H1 (cell line): ENCODE results near the gene CRYGD. TPM values are rescaled to one million over a fixed set of nuclear protein-coding genes. Genes with fewer than 3 reads are reported as not detected.
A peak's percentile ranks its signal among the peaks of the same experiment; 100 is the strongest.

Source experiments
- CTCF ChIA-PET: fragments of 300-600 bp; sonication (Branson Sonifier 250); formaldehyde crosslinking; loops from one replicate; lab custom pipeline; 2021; ENCODE audit not compliant: partially characterized antibody; lab: Charles Lee
- POLR2A ChIA-PET: fragments of 300-600 bp; sonication (Branson Sonifier 250); formaldehyde crosslinking; loops from one replicate; lab custom pipeline; 2021; ENCODE audit warnings: inconsistent platforms; ENCODE audit not compliant: partially characterized antibody; lab: Charles Lee
- DNase-seq, 2 experiments: peaks; one replicate each; pipeline versions ENCODE4 v3.0.0 to v3.0.0-alpha.2; 2010 to 2022; ENCODE audit warnings: low spot score in 2 of 2, low read depth in 1 of 2, mixed read lengths in 1 of 2
- FAIRE-seq: peaks from 2 replicates; lab custom pipeline; 2011; peaks lifted over from hg19 to GRCh38; lab: Jason Lieb, UNC
- H2AFZ ChIP-seq: 2 replicates; pipeline ENCODE4 v1.8.1; 2012; ENCODE audit warnings: low read length, inconsistent platforms
- H2AK5ac ChIP-seq: 2 replicates; pipeline ENCODE4 v1.6.1; 2013; ENCODE audit warnings: low read depth, low read length
- H2BK120ac ChIP-seq: replicated peaks from 2 replicates; pipeline ENCODE3; 2013; ENCODE audit warnings: low read depth, low read length, inconsistent platforms
- H2BK12ac ChIP-seq: 2 replicates; pipeline ENCODE4 v1.6.1; 2013; ENCODE audit warnings: low read depth, low read length
- H2BK15ac ChIP-seq: 2 replicates; pipeline ENCODE4 v1.6.1; 2013; ENCODE audit warnings: low read length
- H2BK20ac ChIP-seq: 2 replicates; pipeline ENCODE4 v1.6.1; 2013; ENCODE audit warnings: low read length
- H2BK5ac ChIP-seq: 2 replicates; pipeline ENCODE4 v1.6.1; 2013; ENCODE audit warnings: low read depth, low read length
- H3K14ac ChIP-seq: 2 replicates; pipeline ENCODE4 v1.6.1; 2013; ENCODE audit warnings: inconsistent platforms; ENCODE audit not compliant: insufficient read length
- H3K18ac ChIP-seq: 2 replicates; pipeline ENCODE4 v1.6.1; 2013; ENCODE audit warnings: low read length; ENCODE audit errors: extremely low read depth
- H3K23ac ChIP-seq: 2 replicates; pipeline ENCODE4 v1.6.1; 2013; ENCODE audit warnings: inconsistent platforms; ENCODE audit not compliant: insufficient read length
- H3K23me2 ChIP-seq: 2 replicates; pipeline ENCODE4 v1.6.1; 2013; ENCODE audit warnings: low read depth, low read length
- H3K27ac ChIP-seq: 2 replicates; pipeline ENCODE4 v1.6.1; 2011; ENCODE audit warnings: low read depth, low read length, inconsistent platforms
- H3K27me3 ChIP-seq, 4 experiments: replicated peaks in 1 of 4; 1 replicate in 1 of 4; 2 replicates in 3 of 4; pipeline versions ENCODE4 v1.6.1 to v1.8.1; 2011 to 2013; ENCODE audit warnings: low read length in 3 of 4, mild to moderate bottlenecking in 3 of 4, inconsistent platforms in 2 of 4, mixed read lengths in 2 of 4, moderate library complexity in 1 of 4; ENCODE audit not compliant: control insufficient read depth in 3 of 4, insufficient read depth in 3 of 4; ENCODE audit errors: extremely low read depth in 1 of 4
- H3K36me3 ChIP-seq, 4 experiments: 2 replicates each; pipeline versions ENCODE4 v1.6.1 to v1.8.1; 2011 to 2013; ENCODE audit warnings: mild to moderate bottlenecking in 4 of 4, low read length in 3 of 4, moderate library complexity in 2 of 4, control low read depth in 1 of 4, inconsistent platforms in 1 of 4; ENCODE audit not compliant: insufficient read depth in 4 of 4, control insufficient read depth in 2 of 4
- H3K4ac ChIP-seq: replicated peaks from 2 replicates; pipeline ENCODE3; 2013; ENCODE audit warnings: low read length, low read depth, mixed read lengths, inconsistent platforms; ENCODE audit not compliant: insufficient read length
- H3K4me1 ChIP-seq, 4 experiments: replicated peaks in 1 of 4; 1 replicate in 1 of 4; 2 replicates in 3 of 4; pipeline versions ENCODE4 v1.6.1 to v1.8.1; 2011 to 2013; ENCODE audit warnings: low read length in 3 of 4, inconsistent platforms in 2 of 4, mixed read lengths in 1 of 4; ENCODE audit not compliant: insufficient read depth in 4 of 4, control insufficient read depth in 3 of 4
- H3K4me2 ChIP-seq, 2 experiments: 2 replicates each; pipeline versions ENCODE4 v1.6.1 to v1.8.1; 2011 to 2013; ENCODE audit warnings: low read depth in 2 of 2, low read length in 2 of 2, control low read depth in 1 of 2, inconsistent platforms in 1 of 2, mild to moderate bottlenecking in 1 of 2; ENCODE audit not compliant: insufficient read depth in 1 of 2
- H3K4me3 ChIP-seq, 4 experiments: fragments of 200-600, 300-600 bp in 1 of 4; sonication (generic), shearing (Covaris generic), sonication (Bioruptor Twin) in 1 of 4; 2 replicates each; pipeline versions ENCODE4 v1.5.1 to v1.8.1; 2011 to 2016; ENCODE audit warnings: low read length in 4 of 4, low read depth in 3 of 4, control low read depth in 2 of 4, inconsistent platforms in 2 of 4, mild to moderate bottlenecking in 2 of 4, mixed read lengths in 1 of 4, moderate library complexity in 1 of 4; ENCODE audit not compliant: insufficient read depth in 2 of 4; ENCODE audit errors: extremely low read depth in 1 of 4
- H3K56ac ChIP-seq: replicated peaks from 2 replicates; pipeline ENCODE3; 2013; ENCODE audit warnings: low read depth, mild to moderate bottlenecking, mixed read lengths, low read length, inconsistent platforms; ENCODE audit not compliant: insufficient read length
- H3K79me1 ChIP-seq: 2 replicates; pipeline ENCODE4 v1.6.1; 2013; ENCODE audit warnings: low read depth, low read length, control low read depth
- H3K79me2 ChIP-seq, 2 experiments: 2 replicates each; pipeline versions ENCODE4 v1.6.1 to v1.8.1; 2012 to 2013; ENCODE audit warnings: low read length in 2 of 2, mild to moderate bottlenecking in 2 of 2, inconsistent platforms in 1 of 2; ENCODE audit not compliant: insufficient read depth in 2 of 2, control insufficient read depth in 1 of 2
- H3K9ac ChIP-seq, 4 experiments: replicated peaks in 1 of 4; 1 replicate in 1 of 4; 2 replicates in 3 of 4; pipeline versions ENCODE4 v1.6.1 to v1.8.1; 2011 to 2013; ENCODE audit warnings: low read depth in 3 of 4, low read length in 3 of 4, control low read depth in 2 of 4, mild to moderate bottlenecking in 2 of 4, moderate library complexity in 2 of 4, inconsistent platforms in 1 of 4; ENCODE audit errors: extremely low read depth in 1 of 4
- H3K9me3 ChIP-seq, 2 experiments: 2 replicates each; pipeline versions ENCODE4 v1.6.1 to v1.8.1; 2012 to 2013; ENCODE audit warnings: mild to moderate bottlenecking in 2 of 2, moderate library complexity in 2 of 2, control low read depth in 1 of 2, inconsistent platforms in 1 of 2, low read depth in 1 of 2, low read length in 1 of 2, mixed read lengths in 1 of 2; ENCODE audit not compliant: insufficient read depth in 2 of 2
- H4K20me1 ChIP-seq, 2 experiments: replicated peaks in 1 of 2; 2 replicates each; pipeline versions ENCODE3 to v1.8.1; 2011 to 2013; ENCODE audit warnings: inconsistent platforms in 2 of 2, low read length in 2 of 2, mild to moderate bottlenecking in 1 of 2; ENCODE audit not compliant: insufficient read depth in 2 of 2, control insufficient read depth in 1 of 2
- H4K5ac ChIP-seq: 2 replicates; pipeline ENCODE4 v1.6.1; 2013; ENCODE audit warnings: low read length, low read depth, mixed read lengths, inconsistent platforms; ENCODE audit not compliant: insufficient read length
- H4K8ac ChIP-seq: 2 replicates; pipeline ENCODE4 v1.8.0; 2013; ENCODE audit warnings: mild to moderate bottlenecking, moderate library complexity, low read length, inconsistent platforms; ENCODE audit not compliant: insufficient read depth; ENCODE audit errors: extremely low read depth
- H4K91ac ChIP-seq: replicated peaks from 2 replicates; pipeline ENCODE3; 2013; ENCODE audit warnings: low read length, mixed read lengths, inconsistent platforms; ENCODE audit not compliant: insufficient read length
- ASH2L ChIP-seq: fragments of 200-600, 300-600 bp; sonication (generic); IDR thresholded peaks from one replicate; pipeline ENCODE4 v1.7.1; 2017; ENCODE audit warnings: low read length
- BCL11A ChIP-seq, 2 experiments: IDR thresholded peaks; one replicate each; pipeline ENCODE4 v1.6.1; 2011; ENCODE audit warnings: low read depth in 2 of 2, low read length in 2 of 2, mild to moderate bottlenecking in 2 of 2
- CHD2 ChIP-seq: IDR thresholded peaks from 2 replicates; pipeline ENCODE4 v1.6.1; 2012; ENCODE audit warnings: low read length, improper control_type of control experiment
- EGR1 ChIP-seq: IDR thresholded peaks from 2 replicates; pipeline ENCODE4 v1.6.1; 2011; ENCODE audit warnings: low read depth, low read length, borderline replicate concordance
- HDAC6 ChIP-seq: IDR thresholded peaks from one replicate; pipeline ENCODE4 v1.7.1; 2012; ENCODE audit warnings: low read depth, mild to moderate bottlenecking, inconsistent platforms, low read length, moderate library complexity
- RBBP5 ChIP-seq: IDR thresholded peaks from 2 replicates; pipeline ENCODE4 v1.7.1; 2012; ENCODE audit warnings: low read depth, mild to moderate bottlenecking, inconsistent platforms, low read length, moderate library complexity, borderline replicate concordance
- RNF2 ChIP-seq: fragments of 200-900, 300-1000 bp; sonication (generic); IDR thresholded peaks from 2 replicates; pipeline ENCODE4 v1.7.1; 2016; ENCODE audit warnings: borderline replicate concordance, low read depth, mild to moderate bottlenecking, antibody characterized with exemption, low read length; ENCODE audit not compliant: poor library complexity, severe bottlenecking; ENCODE audit errors: missing control alignments
- RXRA ChIP-seq: IDR thresholded peaks from 2 replicates; pipeline ENCODE4 v1.6.1; 2011; ENCODE audit warnings: low read depth, mild to moderate bottlenecking, low read length, moderate library complexity; ENCODE audit not compliant: insufficient read depth
- SP4 ChIP-seq: IDR thresholded peaks from 2 replicates; pipeline ENCODE4 v1.6.1; 2012; ENCODE audit warnings: low read length, inconsistent platforms
- SRF ChIP-seq: IDR thresholded peaks from 2 replicates; pipeline ENCODE4 v1.6.1; 2011; ENCODE audit warnings: mild to moderate bottlenecking, low read depth, low read length, moderate library complexity
- TAF1 ChIP-seq: IDR thresholded peaks from 2 replicates; pipeline ENCODE4 v1.6.1; 2011; ENCODE audit warnings: mild to moderate bottlenecking, low read depth, low read length
- TBP ChIP-seq: IDR thresholded peaks from 2 replicates; pipeline ENCODE4 v1.6.1; 2011; ENCODE audit warnings: low read depth, low read length, improper control_type of control experiment
- WGBS, 2 experiments: shearing (Covaris generic) in 1 of 2; methylation state at CpG; one replicate each; pipeline versions ENCODE4 v1.1.6 to v1.1.7; 2013 to 2015; ENCODE audit warnings: low lambda C conversion rate in 2 of 2, mixed read lengths in 2 of 2, inconsistent platforms in 1 of 2, low coverage in 1 of 2, missing lambda C conversion rate in 1 of 2; ENCODE audit not compliant: insufficient replicate concordance in 2 of 2, insufficient coverage in 1 of 2, insufficient read length in 1 of 2; ENCODE audit errors: extremely low coverage in 1 of 2, missing lambda C conversion rate in 1 of 2; 5-methylcytosine and 5-hydroxymethylcytosine counted together
- polyA plus RNA-seq, 7 experiments: library from polyadenylated mRNA; depleted of rRNA in 3 of 7; stranded (reverse) in 5 of 7; unstranded in 2 of 7; fragments of >200 nt in 5 of 7; fragments of 200-250 nt in 2 of 7; gene quantifications; 1 replicate in 5 of 7; 2 replicates in 1 of 7; 4 replicates in 1 of 7; pipeline versions ENCODE4 v1.2.1 to v1.2.3, GENCODE V29; 2011 to 2013; ENCODE audit warnings: missing spikeins in 2 of 7, mixed read lengths in 2 of 7
- total RNA-seq: library from RNA; stranded (reverse); fragmentation: NEBNext Ultra II Directional; extraction: Animal tissue kit (Norgen Biotek cat#: 25700); gene quantifications from 2 replicates; pipeline ENCODE4 v1.2.1, GENCODE V29; 2021
- TF ChIP-seq, protein P1 (sequence below): IDR thresholded peaks from 2 replicates; pipeline ENCODE4 v1.6.1; 2011; ENCODE audit warnings: low read length, improper control_type of control experiment

Gene CRYGD
- total and polyA plus RNA-seq, 2 of the 8 experiments (the other 6 are each of a cell fraction or from before 2014, with no cell fraction given): 2.9 to 7.1 TPM

- no peak overlapping the region for H4K5ac ChIP-seq
- TF ChIP-seq SRF: 0 out of 2 replicates have a peak, but pooled peaks have one; percentile 34
- no peak for TF ChIP-seq RNF2
- TF ChIP-seq SP4: no peak
- no peak for TF ChIP-seq EGR1
- no peak for TF ChIP-seq RXRA
- TF ChIP-seq TBP: peak; percentile 82
- no peak for TF ChIP-seq ASH2L
- TF ChIP-seq TAF1: peak; percentile 52
- TF ChIP-seq, protein P1, sequence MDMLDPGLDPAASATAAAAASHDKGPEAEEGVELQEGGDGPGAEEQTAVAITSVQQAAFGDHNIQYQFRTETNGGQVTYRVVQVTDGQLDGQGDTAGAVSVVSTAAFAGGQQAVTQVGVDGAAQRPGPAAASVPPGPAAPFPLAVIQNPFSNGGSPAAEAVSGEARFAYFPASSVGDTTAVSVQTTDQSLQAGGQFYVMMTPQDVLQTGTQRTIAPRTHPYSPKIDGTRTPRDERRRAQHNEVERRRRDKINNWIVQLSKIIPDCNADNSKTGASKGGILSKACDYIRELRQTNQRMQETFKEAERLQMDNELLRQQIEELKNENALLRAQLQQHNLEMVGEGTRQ: no peak
- no peak for TF ChIP-seq CHD2
- no peak for TF ChIP-seq BCL11A (IDR thresholded peaks at IDR 0.05; ENCODE audit: low read depth in 2 of 2, low read length in 2 of 2)
- TF ChIP-seq HDAC6: no peak
- no peak for TF ChIP-seq RBBP5
Measured at GRCh38 chr2:208112969-208113368, 11.4 kb downstream of the CRYGD start.

More at GRCh38 chr2:208112969-208113368, 11.4 kb downstream of the CRYGD start:
- FAIRE-seq (peak; percentile 93), DNase-seq (peak; percentile 39 to 62)
- H3K18ac ChIP-seq: peak overlapping the region; percentile 38; the same call in 1 of the 2 replicates
- H2BK12ac ChIP-seq: peak overlapping the region; percentile 27; the same call in 1 of the 2 replicates
- H3K4ac ChIP-seq: no peak overlapping the region
- H3K79me2 ChIP-seq: no peaks in the 10 kb centered on the region
- H3K23ac ChIP-seq: no peak overlapping the region
- H3K14ac ChIP-seq: no peak overlapping the region
- CTCF ChIA-PET: interaction anchor here (0.8 to 1.3 kb wide), 3 partner anchors 9 to 70 kb away, joined by 3 to 4 read pairs (median 3); no protein-coding TSS in a partner anchor
- H3K27me3 ChIP-seq: no peaks in the 10 kb centered on the region
- H3K79me1 ChIP-seq: no peaks in the 10 kb centered on the region
- no peak overlapping the region for H2BK120ac ChIP-seq
- H2AFZ ChIP-seq: peak overlapping the region; percentile 27; the same call in 1 of the 2 replicates
- H3K36me3 ChIP-seq: peaks cover 0 to 2% (median 0%) of the 10 kb centered on the region in 4 experiments; a peak in 1 of 8 replicates
- H2BK20ac ChIP-seq: no peak overlapping the region
- no peaks in the 10 kb centered on the region for H4K20me1 ChIP-seq
- peak overlapping the region in 2 of 4 experiments; percentile 40 to 49; a peak in 4 of 8 replicates for H3K4me3 ChIP-seq
- H3K4me1 ChIP-seq: peaks cover 3 to 13% (median 8%) of the 10 kb centered on the region in 4 experiments; a peak in 5 of 7 replicates
- H4K8ac ChIP-seq: no peak overlapping the region
- WGBS, 2 experiments: 16% methylated on average over 7 of the region's 7 CpGs; no CpG with 5 or more reads in 1 of the 2 experiments
- no peak overlapping the region for H3K9ac ChIP-seq
- peak overlapping the region; percentile 29 to 62 for H3K4me2 ChIP-seq
- no peaks in the 10 kb centered on the region for H3K9me3 ChIP-seq
- POLR2A ChIA-PET: interaction anchor here (0.6 to 1.6 kb wide), 4 partner anchors 9 to 143 kb away, joined by 3 read pairs; no protein-coding TSS in a partner anchor
- no peak overlapping the region for H3K27ac ChIP-seq
- no peak overlapping the region for H2BK15ac ChIP-seq
- H2BK5ac ChIP-seq: peak overlapping the region; percentile 48; the same call in 1 of the 2 replicates
- no peak overlapping the region for H2AK5ac ChIP-seq
- no peak overlapping the region for H3K56ac ChIP-seq
- no peak overlapping the region for H4K91ac ChIP-seq
- H3K23me2 ChIP-seq: no peaks in the 10 kb centered on the region; the same call in 1 of the 2 replicates
